K562 (cell line): Measurements from ENCODE around the gene KDM4C. TPM values are rescaled to one million over a fixed set of nuclear protein-coding genes. Genes with fewer than 3 reads are reported as not detected.

Experiments used
- ATAC-seq: fragments of 200-7000 bp; cut with Tn5 transposase; 3 replicates; pipeline ENCODE4 v1.9.1; 2020; ENCODE audit warnings: moderate library complexity
- BruUV-seq: library from RNA; stranded (reverse); fragments of 400-500 nt; replicated peaks from 2 replicates; lab custom pipeline; 2021; lab: Mats Ljungman, UMichigan
- CTCF ChIA-PET: fragments of 300-600 bp; formaldehyde crosslinking; extraction: SDS; loops from one replicate; lab custom pipeline; 2021; ENCODE audit warnings: low intra/inter-chr PET ratio; lab: Yijun Ruan, JAX
- POLR2A ChIA-PET: fragments of 300-600, 350-650 bp; sonication (Branson Sonifier 250); formaldehyde crosslinking; extraction: SDS; loops from one replicate; lab custom pipeline; 2021; ENCODE audit warnings: antibody characterized with exemption, inconsistent platforms; lab: Yijun Ruan, JAX
- DNase-seq, 4 experiments: peaks; one replicate each; pipeline versions ENCODE4 v3.0.0 to v3.0.0-alpha.2; 2011 to 2018; ENCODE audit warnings: low spot score in 3 of 4, mixed read lengths in 3 of 4; ENCODE audit errors: extremely low read depth in 1 of 4
- FAIRE-seq: peaks from 2 replicates; lab custom pipeline; 2011; peaks lifted over from hg19 to GRCh38; lab: Jason Lieb, UNC
- H2AFZ ChIP-seq: 2 replicates; pipeline ENCODE4 v1.6.0; 2011; ENCODE audit warnings: low read depth, low read length, control low read depth, inconsistent platforms
- H3K27ac ChIP-seq: fragments of 200-600 bp; 3 replicates; pipeline ENCODE4 v1.8.0; 2011; ENCODE audit warnings: low read depth, mild to moderate bottlenecking, control low read depth, inconsistent platforms, low read length, moderate library complexity, mixed read lengths; ENCODE audit errors: extremely low read depth
- H3K27me3 ChIP-seq, 2 experiments: fragments of 300-600 bp in 1 of 2; 2 replicates in 1 of 2; 3 replicates in 1 of 2; pipeline versions ENCODE4 v1.6.0 to v1.8.0; 2011; ENCODE audit warnings: inconsistent platforms in 2 of 2, low read length in 2 of 2, mild to moderate bottlenecking in 1 of 2, mixed read lengths in 1 of 2, moderate library complexity in 1 of 2; ENCODE audit not compliant: control insufficient read depth in 2 of 2, insufficient read depth in 2 of 2
- H3K36me3 ChIP-seq: fragments of 300-600 bp; 3 replicates; pipeline ENCODE4 v1.8.0; 2011; ENCODE audit warnings: mild to moderate bottlenecking, low read length, inconsistent platforms; ENCODE audit not compliant: control insufficient read depth, insufficient read depth
- H3K4me1 ChIP-seq, 2 experiments: fragments of 200-600 bp in 1 of 2; replicated peaks in 1 of 2; 2 replicates in 1 of 2; 3 replicates in 1 of 2; pipeline versions ENCODE4 v1.5.1 to v1.8.0; 2011; ENCODE audit warnings: inconsistent platforms in 2 of 2, low read length in 2 of 2, mild to moderate bottlenecking in 1 of 2, mixed read lengths in 1 of 2, moderate library complexity in 1 of 2; ENCODE audit not compliant: control insufficient read depth in 2 of 2, insufficient read depth in 2 of 2
- H3K4me2 ChIP-seq: 2 replicates; pipeline ENCODE4 v1.6.1; 2011; ENCODE audit warnings: low read length, control low read depth, inconsistent platforms, mixed read lengths; ENCODE audit not compliant: insufficient read depth
- H3K4me3 ChIP-seq: fragments of 200-600 bp; sonication (generic), shearing (Covaris generic); 2 replicates; pipeline ENCODE4 v1.5.1; 2016; ENCODE audit warnings: control low read depth, inconsistent platforms
- H3K79me2 ChIP-seq: fragments of 200-600 bp; 3 replicates; pipeline ENCODE4 v1.8.0; 2011; ENCODE audit warnings: low read length, inconsistent platforms; ENCODE audit not compliant: control insufficient read depth, insufficient read depth
- H3K9ac ChIP-seq, 2 experiments: 2 replicates each; pipeline versions ENCODE4 v1.6.0 to v1.6.1; 2011; ENCODE audit warnings: low read depth in 2 of 2, low read length in 2 of 2, control low read depth in 1 of 2, inconsistent platforms in 1 of 2, mild to moderate bottlenecking in 1 of 2, mixed read lengths in 1 of 2; ENCODE audit not compliant: insufficient read depth in 1 of 2
- H3K9me1 ChIP-seq: one replicate; pipeline ENCODE4 v1.6.0; 2011; ENCODE audit warnings: inconsistent platforms, mild to moderate bottlenecking, low read length, moderate library complexity; ENCODE audit not compliant: control insufficient read depth, insufficient read depth
- H3K9me3 ChIP-seq: replicated peaks from 2 replicates; pipeline ENCODE4 v1.5.1; 2011; ENCODE audit warnings: low read depth, low read length, inconsistent platforms; ENCODE audit not compliant: control insufficient read depth, insufficient read depth
- H4K20me1 ChIP-seq: replicated peaks from 2 replicates; pipeline ENCODE4 v1.6.1; 2011; ENCODE audit warnings: low read length, inconsistent platforms, mixed read lengths; ENCODE audit not compliant: control insufficient read depth, insufficient read depth
- CREB3L1 ChIP-seq: fragments of 450-650 bp; IDR thresholded peaks from 2 replicates; pipeline ENCODE4 v1.6.1; 2014; ENCODE audit warnings: low read depth, mild to moderate bottlenecking, moderate library complexity, borderline replicate concordance
- DDX20 ChIP-seq: fragments of 450-650 bp; IDR thresholded peaks from 2 replicates; pipeline ENCODE4 v1.6.1; 2016; ENCODE audit warnings: missing genetic modification characterization, low read depth, mild to moderate bottlenecking, missing compliant biosample characterization, moderate library complexity
- FOXM1 ChIP-seq, 2 experiments: fragments of 450-650 bp in 1 of 2; sonication (generic) in 1 of 2; formaldehyde crosslinking in 1 of 2; IDR thresholded peaks; 2 replicates each; pipeline versions ENCODE4 v1.6.1 to v1.9.0; 2017 to 2022; ENCODE audit warnings: low read depth in 2 of 2, mild to moderate bottlenecking in 2 of 2, missing genetic modification reagents in 1 of 2, moderate library complexity in 1 of 2
- NFATC3 ChIP-seq: fragments of 450-650 bp; IDR thresholded peaks from 2 replicates; pipeline ENCODE4 v1.6.1; 2017; ENCODE audit warnings: mild to moderate bottlenecking
- NFXL1 ChIP-seq: fragments of 450-650 bp; formaldehyde crosslinking; IDR thresholded peaks from 2 replicates; pipeline ENCODE4 v1.4.0; 2021; ENCODE audit warnings: mild to moderate bottlenecking
- SLC30A9 ChIP-seq: fragments of 250-450 bp; sonication (Bioruptor Pico); IDR thresholded peaks from 2 replicates; pipeline ENCODE4 v1.8.0; 2022; ENCODE audit warnings: mild to moderate bottlenecking, moderate library complexity
- SP1 ChIP-seq: sonication (generic); formaldehyde crosslinking; IDR thresholded peaks from 2 replicates; pipeline ENCODE4 v1.8.1; 2022; ENCODE audit warnings: mild to moderate bottlenecking, missing genetic modification reagents
- WGBS: fragments of 100-300 bp; shearing (Covaris generic); methylation state at CpG from one replicate; pipeline ENCODE4 v1.1.6; 2016; ENCODE audit warnings: low coverage, mixed read lengths; ENCODE audit not compliant: insufficient coverage; ENCODE audit errors: missing lambda C conversion rate; 5-methylcytosine and 5-hydroxymethylcytosine counted together
- in situ Hi-C: fragments of 300-500 bp; cut with MboI; formaldehyde crosslinking; loops from 4 replicates; pipeline ENCODE4 v1.15.0; 2018; ENCODE audit warnings: inconsistent platforms, mixed read lengths
- intact Hi-C: fragments of 100-400 bp; cut with micrococcal nuclease; formaldehyde crosslinking; loops from 2 replicates; pipeline ENCODE4 v1.14.2; 2022
- polyA plus RNA-seq, 8 experiments: library from polyadenylated mRNA; depleted of rRNA in 4 of 8; stranded (reverse) in 5 of 8; unstranded in 3 of 8; fragments of >200 nt; fragmentation: Nextera tagmentation in 2 of 8; fragmentation: Illumina TruSeq in 1 of 8; extraction: Ambion mirVana in 2 of 8; extraction: Trizol in 1 of 8; gene quantifications; 2 replicates each; pipeline versions ENCODE4 v1.2.1 to v1.2.3, GENCODE V29; 2011 to 2014; ENCODE audit warnings: inconsistent platforms in 1 of 8, missing spikeins in 1 of 8
- total RNA-seq, 7 experiments: library from RNA; depleted of rRNA in 6 of 7; stranded (reverse); fragments of >200 nt in 6 of 7; fragmentation: Illumina TruSeq in 2 of 7; extraction: Trizol in 2 of 7; gene quantifications; 2 replicates each; pipeline versions ENCODE4 v1.2.1 to v1.2.3, GENCODE V29; 2011 to 2021; ENCODE audit warnings: low replicate concordance in 1 of 7
- TF ChIP-seq, protein P1 (sequence below): sonication (generic); formaldehyde crosslinking; IDR thresholded peaks from 2 replicates; pipeline ENCODE4 v1.9.0; 2022; ENCODE audit warnings: mild to moderate bottlenecking, missing genetic modification reagents

KDM4C gene
- total and polyA plus RNA-seq, 9 of the 15 experiments (the other 6 are each of a cell fraction or from before 2014, with no cell fraction given) = 5.4 to 17.0 (median 12.6) TPM

DNA sequence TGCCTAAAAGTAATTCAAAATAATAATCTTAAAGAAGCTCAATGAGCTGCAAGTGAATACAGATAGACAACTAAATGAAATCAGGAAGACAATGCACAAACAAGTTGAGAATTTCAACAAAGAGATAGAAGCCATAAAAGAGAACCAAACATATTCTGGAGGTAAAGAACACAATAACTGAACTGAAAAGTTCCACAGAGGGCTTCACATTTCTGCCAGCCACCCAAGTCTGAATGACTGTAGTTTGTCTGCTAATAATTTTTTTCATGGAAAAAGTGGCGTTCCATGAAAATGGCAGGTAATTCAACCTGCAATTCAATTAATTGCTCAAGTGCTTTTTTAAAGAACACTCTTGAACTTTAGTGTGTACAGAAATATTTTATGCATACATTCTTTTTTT is 251.3 kb downstream of the KDM4C start:
- Histone ChIP-seq H3K27ac (no peak overlapping the region), H4K20me1 (no peaks in the 10 kb centered on the region), H2AFZ (no peak overlapping the region), H3K4me1 (no peaks in the 10 kb centered on the region), H3K27me3 (no peaks in the 10 kb centered on the region), H3K9ac (no peak overlapping the region), H3K36me3 (peaks cover 17% of the 10 kb centered on the region; the same call in 2 of the 3 replicates), H3K4me3 (no peak overlapping the region), H3K79me2 (no peaks in the 10 kb centered on the region), H3K9me3 (peaks cover 2% of the 10 kb centered on the region; the same call in 1 of the 2 replicates), H3K9me1 (no peaks in the 10 kb centered on the region), H3K4me2 (no peak overlapping the region)
- no TSS peak for BruUV-seq
- intact Hi-C loops = no loop called here
- POLR2A ChIA-PET = no interaction called here
- no peak for FAIRE-seq
- WGBS = 100% methylated on average over 1 of the region's 1 CpG
- DNase-seq = no peak
- CTCF ChIA-PET = no interaction called here
- in situ Hi-C loops = no loop called here
- no peak for ATAC-seq
- TF ChIP-seq, protein P1, sequence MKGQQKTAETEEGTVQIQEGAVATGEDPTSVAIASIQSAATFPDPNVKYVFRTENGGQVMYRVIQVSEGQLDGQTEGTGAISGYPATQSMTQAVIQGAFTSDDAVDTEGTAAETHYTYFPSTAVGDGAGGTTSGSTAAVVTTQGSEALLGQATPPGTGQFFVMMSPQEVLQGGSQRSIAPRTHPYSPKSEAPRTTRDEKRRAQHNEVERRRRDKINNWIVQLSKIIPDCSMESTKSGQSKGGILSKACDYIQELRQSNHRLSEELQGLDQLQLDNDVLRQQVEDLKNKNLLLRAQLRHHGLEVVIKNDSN = no peak
- TF ChIP-seq FOXM1 (IDR thresholded peaks at IDR 0.05; ENCODE audit: low read depth) (no peak), FOXM1 (CRISPR knock-in tag; IDR thresholded peaks at IDR 0.05; ENCODE audit: low read depth) (no peak), CREB3L1 (no peak), DDX20 (tag) (no peak), SLC30A9 (CRISPR knock-in tag) (no peak), NFATC3 (no peak), NFXL1 (CRISPR knock-in tag) (no peak), SP1 (CRISPR knock-in tag) (no peak)
